ENCODE measurements around the gene ZNHIT3.

DNA sequence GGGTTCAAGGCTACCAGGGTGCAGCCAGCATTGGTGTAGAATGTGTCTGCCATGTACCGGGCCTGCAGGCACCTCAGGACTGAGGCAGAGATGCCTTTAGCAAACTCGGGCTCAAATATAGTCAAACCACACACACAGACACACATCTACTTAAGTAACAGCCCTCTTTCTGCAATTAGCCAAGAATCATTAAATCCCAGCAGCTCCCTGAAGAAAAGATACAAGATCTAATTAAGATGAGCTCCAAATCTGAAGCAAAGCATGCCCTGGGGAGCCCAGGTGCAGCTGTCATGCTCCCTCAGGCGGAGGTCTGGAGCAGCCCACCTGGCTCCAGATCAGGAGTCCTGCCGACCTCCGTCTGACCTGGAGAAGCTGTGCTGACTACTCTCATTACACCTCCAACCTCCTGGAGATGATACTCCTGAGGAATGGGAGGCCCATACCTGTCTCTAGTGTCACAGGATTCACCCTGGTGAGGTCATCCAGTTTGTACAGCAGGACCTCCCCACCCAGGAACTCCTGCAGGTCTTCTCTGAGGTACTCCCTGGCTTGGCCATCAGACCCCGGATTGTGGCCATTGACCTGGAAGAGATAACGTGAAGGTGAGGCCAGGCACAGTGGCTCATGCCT, 41.3 kb downstream of the ZNHIT3 start:
- TF ChIP-seq, protein P1, sequence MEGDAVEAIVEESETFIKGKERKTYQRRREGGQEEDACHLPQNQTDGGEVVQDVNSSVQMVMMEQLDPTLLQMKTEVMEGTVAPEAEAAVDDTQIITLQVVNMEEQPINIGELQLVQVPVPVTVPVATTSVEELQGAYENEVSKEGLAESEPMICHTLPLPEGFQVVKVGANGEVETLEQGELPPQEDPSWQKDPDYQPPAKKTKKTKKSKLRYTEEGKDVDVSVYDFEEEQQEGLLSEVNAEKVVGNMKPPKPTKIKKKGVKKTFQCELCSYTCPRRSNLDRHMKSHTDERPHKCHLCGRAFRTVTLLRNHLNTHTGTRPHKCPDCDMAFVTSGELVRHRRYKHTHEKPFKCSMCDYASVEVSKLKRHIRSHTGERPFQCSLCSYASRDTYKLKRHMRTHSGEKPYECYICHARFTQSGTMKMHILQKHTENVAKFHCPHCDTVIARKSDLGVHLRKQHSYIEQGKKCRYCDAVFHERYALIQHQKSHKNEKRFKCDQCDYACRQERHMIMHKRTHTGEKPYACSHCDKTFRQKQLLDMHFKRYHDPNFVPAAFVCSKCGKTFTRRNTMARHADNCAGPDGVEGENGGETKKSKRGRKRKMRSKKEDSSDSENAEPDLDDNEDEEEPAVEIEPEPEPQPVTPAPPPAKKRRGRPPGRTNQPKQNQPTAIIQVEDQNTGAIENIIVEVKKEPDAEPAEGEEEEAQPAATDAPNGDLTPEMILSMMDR (conservative IDR thresholded peaks at IDR 0.05; ENCODE audit: low read length), result no peak
- no peak for TF ChIP-seq EZH2phosphoT487 (IDR thresholded peaks at IDR 0.05; ENCODE audit: borderline replicate concordance)
